T-helper 2 cell (primary cell): Measurements from ENCODE around the gene SPAM1.
"Not testable (repeated sequence)": the region's sequence is repeated elsewhere in the genome, so short reads cannot be mapped to it uniquely, and the experiment has no call there.

ENCODE experiments used
- DNase-seq, 5 experiments: peaks; one replicate each; pipeline versions ENCODE4 v3.0.0 to v3.0.0-alpha.2; 2012 to 2022
- total RNA-seq, 2 donors: gene quantifications; one replicate each; lab custom pipeline; 2026; lab: John Stamatoyannopoulos, UW

Gene SPAM1, protein sequence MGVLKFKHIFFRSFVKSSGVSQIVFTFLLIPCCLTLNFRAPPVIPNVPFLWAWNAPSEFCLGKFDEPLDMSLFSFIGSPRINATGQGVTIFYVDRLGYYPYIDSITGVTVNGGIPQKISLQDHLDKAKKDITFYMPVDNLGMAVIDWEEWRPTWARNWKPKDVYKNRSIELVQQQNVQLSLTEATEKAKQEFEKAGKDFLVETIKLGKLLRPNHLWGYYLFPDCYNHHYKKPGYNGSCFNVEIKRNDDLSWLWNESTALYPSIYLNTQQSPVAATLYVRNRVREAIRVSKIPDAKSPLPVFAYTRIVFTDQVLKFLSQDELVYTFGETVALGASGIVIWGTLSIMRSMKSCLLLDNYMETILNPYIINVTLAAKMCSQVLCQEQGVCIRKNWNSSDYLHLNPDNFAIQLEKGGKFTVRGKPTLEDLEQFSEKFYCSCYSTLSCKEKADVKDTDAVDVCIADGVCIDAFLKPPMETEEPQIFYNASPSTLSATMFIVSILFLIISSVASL
- total RNA-seq: 0 reads per million in 2 donors

DNA sequence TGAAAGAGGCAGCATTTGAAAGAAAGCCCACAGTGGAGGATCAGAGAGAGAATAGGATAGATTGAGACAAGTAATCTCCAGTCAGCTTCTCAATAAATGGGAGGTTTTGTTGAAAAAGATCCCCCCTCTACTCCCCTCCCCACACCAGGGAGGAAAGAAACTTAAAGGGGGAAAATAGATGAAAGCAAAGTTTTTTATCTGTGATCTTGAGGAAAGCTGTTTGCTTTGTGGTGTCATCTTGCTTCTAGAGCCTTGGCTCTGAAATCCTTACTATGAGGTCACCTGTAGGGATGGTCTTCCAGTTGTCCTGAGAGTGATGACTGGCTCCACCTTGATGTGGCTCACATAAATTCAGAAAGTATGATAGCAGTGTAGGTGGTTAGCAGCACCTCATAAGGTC is at the start of gene SPAM1:
SPAM1 (plus strand) TSS at position 301 of the 400 bp plus-strand sequence. CDS start 28,330 bp downstream, outside the sequence.
- DNase-seq: no peak

DNA sequence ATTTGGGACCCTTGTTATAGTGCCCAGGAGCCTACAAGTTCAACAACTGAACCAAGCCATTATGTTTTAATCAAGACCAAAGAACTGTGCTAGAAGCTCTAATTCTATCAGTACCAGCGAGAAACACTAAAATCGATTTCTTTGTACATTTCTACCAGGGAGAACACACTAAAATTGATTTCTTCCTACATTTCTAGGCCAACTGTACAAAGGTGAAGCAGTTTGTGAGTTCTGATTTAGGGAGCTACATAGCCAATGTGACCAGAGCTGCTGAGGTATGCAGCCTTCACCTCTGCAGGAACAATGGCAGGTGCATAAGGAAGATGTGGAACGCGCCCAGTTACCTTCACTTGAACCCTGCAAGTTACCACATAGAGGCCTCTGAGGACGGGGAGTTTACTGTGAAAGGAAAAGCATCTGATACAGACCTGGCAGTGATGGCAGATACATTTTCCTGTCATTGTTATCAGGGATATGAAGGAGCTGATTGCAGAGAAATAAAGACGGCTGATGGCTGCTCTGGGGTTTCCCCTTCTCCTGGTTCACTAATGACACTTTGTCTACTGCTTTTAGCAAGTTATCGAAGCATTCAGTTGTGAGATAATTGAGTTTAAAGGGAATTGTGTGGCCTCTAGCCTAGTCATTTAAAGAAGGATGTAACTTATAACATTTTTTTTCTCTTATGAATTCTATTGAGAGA is 48.3 kb upstream of the SPAM1 start:
- no peak for DNase-seq

DNA sequence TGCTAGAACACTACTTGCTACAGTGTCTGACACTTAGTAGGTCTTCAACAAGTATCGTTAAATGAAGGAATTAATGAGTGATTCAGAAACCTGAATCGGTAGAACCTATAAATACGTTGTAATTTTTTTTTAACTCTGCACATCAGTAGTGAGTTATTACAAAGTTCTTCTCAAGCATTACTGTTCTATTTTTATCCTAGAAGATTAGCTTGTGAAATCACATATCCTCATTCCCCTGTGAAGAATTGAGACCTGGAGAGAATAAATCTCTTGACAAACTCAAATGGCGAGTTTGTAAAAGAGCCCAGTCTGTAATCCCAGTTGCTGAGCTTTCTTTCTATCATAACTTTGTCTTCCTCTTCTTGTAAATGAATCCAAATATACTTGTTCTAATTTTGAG is 45.4 kb upstream of the SPAM1 start:
- DNase-seq: no peak

DNA sequence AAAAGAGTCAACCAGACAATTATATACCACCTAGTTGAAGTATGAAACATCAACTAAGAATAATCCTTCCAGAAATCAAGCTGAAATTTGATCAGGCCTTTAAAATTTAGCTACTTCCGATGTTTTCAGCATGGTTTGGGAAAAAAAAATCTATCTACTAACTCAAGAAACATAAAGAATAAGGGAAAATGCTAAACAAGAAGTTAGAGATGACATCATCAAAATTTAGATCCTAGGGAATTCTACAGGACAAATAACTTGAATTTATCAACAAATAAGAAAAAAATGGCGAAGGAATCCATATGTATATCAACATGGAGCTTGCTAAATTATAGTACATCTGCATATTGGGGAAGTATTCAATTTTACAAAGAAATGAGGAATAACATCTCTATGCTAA is 43.7 kb upstream of the SPAM1 start:
- DNase-seq: no peak

DNA sequence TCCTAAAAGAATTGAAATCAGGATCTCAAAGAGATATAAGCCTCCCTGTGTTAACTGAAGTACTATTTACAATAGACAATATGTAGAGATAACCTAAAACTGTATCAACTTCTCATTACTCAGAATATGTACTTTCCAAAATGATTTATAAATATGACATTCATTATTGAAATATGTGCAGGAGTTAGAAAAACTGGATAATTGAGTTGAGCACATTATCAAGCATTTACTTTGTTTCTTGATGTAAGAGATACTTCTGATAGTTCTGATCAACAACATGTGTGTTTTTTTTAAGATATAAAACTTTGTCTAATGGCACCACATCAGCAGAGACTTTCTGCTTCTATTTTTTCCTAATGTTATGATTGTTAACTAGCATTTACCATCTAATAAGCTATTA is 41.9 kb upstream of the SPAM1 start:
- DNase-seq: no peak

DNA sequence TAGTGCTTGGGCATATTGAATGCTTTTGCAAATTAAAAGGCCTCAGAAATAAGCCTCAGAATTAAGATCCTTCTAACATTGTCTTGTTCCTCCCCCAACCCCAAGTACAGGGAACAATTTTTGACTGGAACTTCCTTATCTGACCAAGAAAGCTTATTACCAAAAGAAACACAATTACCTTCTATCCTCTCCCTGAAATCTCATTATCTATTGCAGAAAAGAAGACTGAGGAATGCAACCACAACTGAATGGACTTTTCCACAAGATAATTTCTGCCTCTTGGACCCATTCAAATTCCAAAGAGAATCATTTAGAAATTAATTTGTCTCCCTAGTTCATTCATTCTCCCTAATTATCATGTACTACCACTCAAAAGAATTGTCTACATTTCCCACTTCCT is 36.8 kb upstream of the SPAM1 start:
- DNase-seq: no peak

DNA sequence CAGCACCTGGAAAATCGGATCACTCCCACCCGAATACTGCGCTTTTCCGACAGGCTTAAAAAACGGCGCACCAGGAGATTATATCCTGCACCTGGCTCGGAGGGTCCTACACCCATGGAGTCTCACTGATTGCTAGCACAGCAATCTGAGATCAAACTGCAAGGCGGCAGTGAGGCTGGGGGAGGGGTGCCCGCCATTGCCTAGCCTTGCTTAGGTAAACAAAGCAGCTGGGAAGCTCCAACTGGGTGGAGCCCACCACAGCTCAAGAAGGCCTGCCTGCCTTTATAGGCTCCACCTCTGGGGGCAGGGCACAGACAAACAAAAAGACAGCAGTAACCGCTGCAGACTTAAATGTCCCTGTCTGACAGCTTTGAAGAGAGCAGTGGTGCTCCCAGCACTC is 30.3 kb upstream of the SPAM1 start:
- DNase-seq: not testable (repeated sequence)

DNA sequence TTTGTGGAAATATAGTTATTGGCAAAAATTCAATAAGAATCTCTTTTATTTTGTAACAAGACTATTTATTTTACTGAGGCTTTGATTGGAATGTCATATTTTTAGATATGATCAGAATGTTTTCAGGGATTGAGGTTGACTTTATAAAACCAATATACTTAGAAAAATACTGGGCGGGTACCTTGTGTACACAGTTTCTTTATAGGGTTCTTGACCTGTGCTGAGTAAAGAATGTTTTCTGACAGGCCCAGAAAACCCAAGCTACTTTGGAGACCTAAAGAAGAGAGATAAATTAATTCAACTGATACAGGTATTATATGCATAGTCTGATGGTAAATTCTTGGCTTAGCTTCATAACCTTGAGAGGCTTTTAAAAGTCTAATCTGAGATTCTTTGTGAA is 23.9 kb upstream of the SPAM1 start:
- no peak for DNase-seq

DNA sequence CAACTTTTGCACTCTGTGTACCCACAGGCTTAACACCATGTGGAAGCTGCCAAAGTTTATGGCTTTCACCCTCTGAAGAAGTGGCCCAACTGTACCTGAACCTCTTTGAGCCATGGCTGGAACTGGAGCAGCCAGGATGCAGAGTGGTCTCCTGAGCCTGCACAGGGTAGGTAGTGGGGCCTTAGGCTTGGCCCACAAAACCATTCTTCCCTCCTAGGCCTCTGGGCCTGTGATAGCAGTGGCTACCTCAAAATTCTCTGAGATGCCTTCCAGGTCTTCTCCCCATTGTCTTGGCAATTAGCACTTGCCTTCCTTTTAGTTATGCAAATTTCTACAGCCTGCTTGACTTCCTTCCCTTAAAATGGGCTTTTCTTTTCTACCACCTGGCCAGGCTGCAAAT is 19.3 kb upstream of the SPAM1 start:
- DNase-seq: no peak

DNA sequence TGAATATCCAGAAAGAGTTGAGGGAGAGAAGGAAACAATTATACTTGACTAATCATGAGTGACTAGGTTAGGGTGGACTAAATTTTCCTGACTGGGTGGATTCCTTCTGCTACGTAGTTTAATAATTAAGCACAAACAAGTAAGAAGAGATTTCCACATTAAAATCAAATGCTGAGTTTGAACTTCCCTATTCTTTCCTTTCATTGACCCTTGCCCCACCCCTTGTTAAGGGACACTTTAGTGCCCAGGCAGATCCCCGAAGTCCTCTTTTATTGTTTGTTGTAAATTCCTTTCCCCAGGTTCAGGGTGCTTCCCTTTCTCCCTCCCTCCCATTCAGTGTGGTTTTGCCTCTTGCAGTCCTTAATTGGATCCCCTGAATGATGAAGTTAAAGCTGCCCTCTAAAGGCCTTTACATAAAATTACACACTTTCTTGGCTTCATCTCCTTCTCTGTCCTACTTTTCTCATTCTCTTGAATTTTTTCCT is 8.8 kb upstream of the SPAM1 start:
- no peak for DNase-seq

DNA sequence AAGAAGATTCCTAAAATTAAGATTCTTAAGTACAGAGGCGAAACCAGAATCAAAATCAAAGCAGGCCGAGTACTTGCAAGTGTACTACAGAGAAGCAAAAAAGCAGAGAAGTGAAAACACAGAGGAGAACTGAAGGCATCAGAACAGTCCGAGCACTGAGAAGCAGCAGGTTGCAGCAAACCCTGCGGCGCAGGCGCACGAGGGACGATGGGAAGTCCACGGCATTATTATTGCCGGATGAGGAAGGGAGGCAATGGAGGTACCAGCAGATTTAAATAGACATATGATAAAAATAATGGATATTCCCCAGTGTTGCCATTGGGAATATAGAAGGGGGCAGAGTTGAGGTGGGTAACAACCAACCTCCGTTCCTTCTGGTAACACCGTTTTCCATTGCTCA is 7.2 kb upstream of the SPAM1 start:
- DNase-seq: no peak

DNA sequence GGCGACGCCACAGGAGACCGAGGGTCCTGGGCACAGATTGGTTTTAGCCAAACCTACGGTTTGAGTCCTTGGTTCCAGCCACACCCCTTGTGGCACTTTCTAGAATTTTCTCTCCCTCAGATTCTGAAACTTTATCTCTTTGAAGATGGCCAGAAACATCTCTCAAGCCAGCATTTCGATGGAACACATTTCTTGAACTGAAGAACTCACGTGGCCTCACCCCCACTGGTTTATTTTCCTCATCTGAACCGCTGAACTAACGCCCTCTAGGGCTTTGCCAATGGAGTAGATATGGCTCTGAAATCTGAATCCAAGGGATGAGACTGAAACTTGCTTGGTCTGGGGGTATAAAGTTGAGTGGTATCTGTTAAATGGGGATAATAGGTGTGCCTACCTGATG is 6.7 kb upstream of the SPAM1 start:
- no peak for DNase-seq

DNA sequence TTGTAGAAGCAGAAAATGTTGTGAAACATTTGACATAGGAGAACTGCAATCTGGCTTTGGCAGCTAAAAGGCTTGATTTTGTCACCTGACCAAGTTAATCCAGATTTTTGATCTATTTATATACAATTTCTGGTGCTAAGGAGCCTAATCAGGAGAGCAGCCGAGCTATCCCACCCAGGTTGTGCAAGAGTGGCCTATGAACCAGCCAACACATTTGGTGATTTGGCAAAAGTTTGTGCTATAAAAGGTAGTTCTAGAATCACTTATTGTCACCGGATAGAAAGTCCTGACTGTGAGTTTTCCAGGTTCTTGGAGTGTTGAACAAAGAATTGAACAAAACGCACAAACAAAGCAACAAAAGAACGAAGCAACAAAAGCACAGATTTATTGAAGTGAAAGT is 1.4 kb upstream of the SPAM1 start:
- DNase-seq: no peak

DNA sequence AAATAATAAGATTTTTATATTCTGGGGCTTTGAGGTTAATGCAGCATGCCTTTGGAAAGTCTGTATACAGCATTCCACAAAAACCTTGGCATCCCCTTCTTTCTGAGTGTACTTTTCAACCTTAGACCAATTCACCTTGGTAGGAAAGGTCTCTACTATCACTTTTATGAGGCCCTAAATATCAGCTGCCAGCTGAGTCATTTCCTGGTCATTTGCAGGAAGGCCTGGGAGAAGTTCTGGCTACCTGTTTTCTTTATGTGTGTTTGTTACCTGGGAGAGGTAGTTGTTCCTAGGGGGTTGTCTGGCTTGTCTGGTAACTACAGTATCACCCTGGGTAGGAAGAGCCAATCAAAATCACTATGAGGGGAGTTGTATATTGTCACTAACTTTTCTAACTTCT is 4.1 kb downstream of the SPAM1 start:
- DNase-seq: no peak

DNA sequence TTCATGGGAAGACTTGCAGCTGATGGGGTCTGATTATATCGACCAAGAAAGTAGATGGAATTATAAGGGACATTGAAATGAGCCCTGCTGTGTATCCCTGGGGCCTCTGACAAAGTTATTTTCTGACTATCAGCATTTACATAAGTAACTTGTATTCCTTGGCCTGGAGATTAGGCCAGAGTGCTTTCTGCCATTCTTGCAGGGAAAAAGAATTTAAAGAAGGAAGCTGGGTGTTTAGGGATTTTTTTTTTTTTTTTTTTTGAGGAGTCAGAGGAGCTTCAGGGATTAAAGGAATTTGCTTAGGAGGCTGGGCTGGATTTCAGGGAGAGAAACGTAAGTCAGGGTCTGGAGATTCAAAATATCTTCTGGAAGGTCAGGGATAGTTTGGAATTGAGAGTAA is 4.6 kb downstream of the SPAM1 start:
- no peak for DNase-seq

DNA sequence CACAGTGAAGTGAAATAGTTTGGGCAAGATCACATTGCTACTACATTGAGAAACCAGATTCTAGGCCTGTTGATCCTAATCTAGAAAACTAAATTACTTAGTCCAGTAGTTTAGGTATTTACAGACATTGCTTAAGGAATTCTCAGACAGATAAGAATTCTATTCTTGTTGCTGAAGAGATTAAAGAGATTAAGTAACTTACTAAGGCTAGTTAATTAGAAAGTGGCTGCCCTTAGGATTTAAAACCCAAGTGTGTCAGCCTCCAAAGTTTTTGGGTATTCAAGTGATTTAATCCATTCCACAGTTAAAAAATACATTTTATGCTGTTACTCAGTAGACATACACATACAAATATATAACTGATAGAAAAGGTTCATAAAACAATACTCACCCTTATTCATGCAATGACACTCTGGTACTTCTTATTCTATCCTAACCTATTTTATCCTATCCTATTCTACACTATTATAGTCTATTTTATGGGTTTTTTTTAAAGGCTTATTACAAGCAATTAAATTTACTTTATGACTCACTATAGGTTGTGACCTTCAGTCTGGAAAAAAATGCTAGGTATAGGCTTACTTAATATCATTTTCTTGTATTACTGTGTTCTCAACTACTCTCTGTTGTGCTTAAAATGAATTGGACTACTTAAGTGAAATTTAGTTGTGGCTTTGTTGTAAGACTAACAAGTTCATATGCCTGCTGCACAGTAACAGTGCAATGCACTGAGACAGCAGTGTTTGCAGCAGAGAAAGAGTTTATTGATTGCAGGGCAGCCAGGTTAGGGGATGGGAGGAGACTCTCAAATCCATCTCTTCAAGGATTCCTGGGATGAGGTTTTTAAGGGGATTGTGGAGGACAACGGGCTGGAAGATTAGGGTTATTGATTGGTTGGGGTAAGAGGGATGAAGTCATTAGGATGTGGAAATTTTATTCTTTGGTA is 10.7 kb downstream of the SPAM1 start:
- no peak for DNase-seq

DNA sequence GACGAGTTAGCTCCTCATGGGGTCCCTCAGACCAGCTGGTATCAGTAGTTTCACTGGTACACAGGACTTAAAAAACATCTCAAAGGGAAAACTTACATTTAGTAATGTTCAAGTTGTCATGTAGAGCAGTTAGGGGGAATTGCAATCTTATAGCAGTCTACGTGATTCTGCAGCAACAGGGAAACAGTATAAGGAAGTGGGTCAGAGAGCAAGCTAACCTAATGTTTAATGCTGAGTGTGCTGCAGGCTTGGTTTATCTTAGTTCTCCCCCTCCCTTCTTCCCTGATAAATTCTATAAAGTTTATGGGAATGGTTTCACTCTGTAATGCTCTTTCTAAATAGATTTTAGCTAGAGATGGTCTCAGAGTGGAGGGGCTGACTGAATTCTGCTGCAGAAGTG is 11.3 kb downstream of the SPAM1 start:
- no peak for DNase-seq

DNA sequence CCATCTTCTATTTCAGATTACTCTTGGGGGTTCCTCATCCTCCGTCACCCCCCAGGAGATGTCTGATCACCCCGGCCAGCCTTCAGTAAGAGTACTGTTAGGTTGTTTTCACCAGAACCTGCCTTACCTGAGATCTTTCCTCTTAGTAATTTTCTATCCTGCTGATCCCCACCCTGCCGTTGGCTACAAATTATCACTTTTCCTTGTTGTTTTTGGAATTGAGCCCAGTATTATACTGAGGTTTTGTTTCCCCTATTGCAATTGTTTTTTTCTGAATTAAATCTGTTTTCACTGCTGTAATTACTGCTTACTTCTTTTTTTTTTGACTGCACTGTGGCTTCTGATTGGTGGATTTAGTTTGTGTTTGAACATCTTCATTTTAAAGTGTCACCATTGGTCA is 14.7 kb downstream of the SPAM1 start:
- no peak for DNase-seq

DNA sequence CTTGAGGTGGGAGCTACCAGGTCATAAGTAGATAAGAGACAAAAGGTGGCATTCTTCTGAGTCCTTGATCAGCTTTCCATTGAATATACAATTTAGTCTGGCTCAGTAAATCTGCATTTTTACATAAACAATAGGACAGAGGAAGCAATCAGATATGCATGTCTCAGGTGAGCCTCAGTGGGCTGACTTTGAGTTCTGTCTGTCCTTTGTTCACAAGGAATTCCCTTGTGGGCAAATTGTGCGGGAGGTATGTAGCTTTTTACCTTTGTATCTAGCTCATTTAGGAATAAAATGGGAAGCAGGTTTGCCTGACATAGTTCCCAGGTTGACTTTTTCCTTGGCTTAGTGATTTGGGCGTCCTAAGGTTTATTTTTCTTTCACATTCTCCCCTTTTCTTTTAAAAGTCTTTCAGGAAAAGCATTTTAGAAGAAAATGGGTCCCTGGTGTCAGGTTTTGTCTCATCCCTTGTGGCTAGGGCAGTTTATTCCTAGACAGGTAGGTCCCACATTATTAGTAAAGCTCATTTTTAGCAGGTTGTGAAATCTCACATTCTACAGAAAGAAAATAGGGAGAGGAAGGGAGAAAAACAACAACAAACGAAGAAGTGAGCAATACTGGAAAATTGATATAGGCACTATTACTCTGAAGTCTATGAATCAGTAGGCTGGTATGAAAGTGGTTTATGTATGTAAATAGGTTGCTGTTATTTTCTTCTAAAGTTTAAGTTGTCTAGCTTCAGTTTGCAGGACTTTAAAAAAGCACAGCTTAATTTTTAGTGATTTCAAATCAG is 16.5 kb downstream of the SPAM1 start:
- DNase-seq: no peak

DNA sequence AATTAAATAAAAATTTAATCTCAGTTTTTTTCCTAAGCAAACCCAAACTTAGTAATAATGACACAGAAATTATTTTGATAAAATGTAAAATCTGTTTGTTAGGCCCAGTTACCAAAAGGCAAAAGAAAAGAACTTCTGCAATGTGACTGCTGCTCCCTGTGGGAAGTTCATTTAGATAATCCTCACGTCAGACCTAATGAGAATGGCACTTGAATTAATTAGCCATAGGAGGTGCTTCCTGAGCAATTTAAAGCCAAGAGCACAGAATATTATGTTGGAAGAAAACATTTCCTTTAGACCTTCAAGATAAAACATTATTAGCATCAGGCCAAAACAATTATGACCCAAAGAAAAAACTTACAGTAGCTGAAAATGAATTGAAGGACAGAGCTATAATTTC is 19.4 kb downstream of the SPAM1 start:
- DNase-seq: no peak

DNA sequence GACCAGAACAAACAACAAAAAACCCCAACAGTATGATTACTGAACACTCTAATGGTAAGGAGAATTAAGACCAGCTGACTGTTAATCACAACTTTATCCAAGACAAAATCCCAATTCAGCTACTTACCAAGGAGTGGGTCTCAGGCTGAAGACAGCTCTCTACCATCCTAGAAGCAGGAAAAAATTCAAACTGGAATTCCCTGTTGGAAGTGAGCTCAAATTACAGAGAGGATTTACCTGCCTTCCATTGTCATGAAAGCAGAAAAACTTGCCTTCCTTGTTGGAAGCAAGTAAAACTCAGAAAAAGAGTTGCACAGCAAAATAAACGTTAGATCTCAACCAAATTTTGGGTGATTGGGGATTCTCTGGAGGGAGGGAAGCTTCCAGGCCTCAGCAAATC is 20.9 kb downstream of the SPAM1 start:
- no peak for DNase-seq

DNA sequence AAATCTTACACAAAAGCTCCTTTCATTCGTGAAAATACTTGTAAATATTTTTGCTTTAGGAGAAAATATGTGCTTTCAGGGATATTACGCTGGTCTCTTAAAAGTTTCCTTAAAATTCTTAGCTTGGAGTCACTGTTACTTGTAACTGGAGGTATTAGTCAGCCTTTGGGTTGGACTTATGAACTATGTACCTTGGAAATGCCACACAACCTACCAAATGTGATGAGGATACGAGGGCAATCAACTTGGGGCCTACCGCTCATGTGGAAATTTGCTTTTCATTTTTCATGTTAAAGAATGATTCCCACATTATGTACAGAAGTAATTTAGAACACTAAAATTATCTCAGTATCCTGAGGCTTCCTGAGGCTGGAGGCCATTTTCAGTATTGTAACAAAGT is 23.1 kb downstream of the SPAM1 start:
- DNase-seq: no peak
